Fibroblast of villous mesenchyme (primary cell): Measurements from ENCODE around the gene YEATS2. TPM values are rescaled to one million over a fixed set of nuclear protein-coding genes. Genes with fewer than 3 reads are reported as not detected.

Experiments
- DNase-seq: peaks from one replicate; pipeline ENCODE4 v3.0.0-alpha.2; 2010; ENCODE audit warnings: low read depth
- H3K4me3 ChIP-seq: 2 replicates; pipeline ENCODE4 v1.5.1; 2011; ENCODE audit warnings: low read depth, mild to moderate bottlenecking, low read length
- total RNA-seq: library from RNA; depleted of rRNA; stranded (reverse); fragments of >200 nt; gene quantifications from 2 replicates; pipeline ENCODE4 v1.2.3, GENCODE V29; 2012
- TF ChIP-seq, protein P1 (sequence below): IDR thresholded peaks from 2 replicates; pipeline ENCODE4 v1.5.1; 2012; ENCODE audit warnings: low read depth, mild to moderate bottlenecking, low read length; ENCODE audit not compliant: insufficient read depth

The YEATS2 gene
- total RNA-seq, 1 donor, result 57.0 TPM

DNA sequence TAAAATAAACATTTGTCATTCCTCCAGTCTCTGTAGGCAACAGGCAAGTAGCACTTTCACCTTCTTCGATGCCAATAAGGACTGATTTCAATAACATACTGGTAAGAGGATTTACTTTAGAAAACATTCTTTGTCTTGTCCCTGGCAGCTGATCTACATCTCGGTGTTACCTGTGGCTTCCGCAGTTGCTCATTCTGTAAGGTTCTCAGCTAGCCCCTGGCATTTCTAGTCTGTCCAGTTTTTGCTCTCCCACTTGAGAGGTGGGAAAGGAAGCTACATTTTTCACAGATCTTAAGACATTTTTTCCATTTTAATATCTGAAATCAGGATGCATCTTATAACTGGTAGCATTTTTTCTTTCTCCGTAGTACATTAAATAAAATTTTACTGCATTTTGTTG, 147.5 kb downstream of the YEATS2 start:
- TF ChIP-seq, protein P1, sequence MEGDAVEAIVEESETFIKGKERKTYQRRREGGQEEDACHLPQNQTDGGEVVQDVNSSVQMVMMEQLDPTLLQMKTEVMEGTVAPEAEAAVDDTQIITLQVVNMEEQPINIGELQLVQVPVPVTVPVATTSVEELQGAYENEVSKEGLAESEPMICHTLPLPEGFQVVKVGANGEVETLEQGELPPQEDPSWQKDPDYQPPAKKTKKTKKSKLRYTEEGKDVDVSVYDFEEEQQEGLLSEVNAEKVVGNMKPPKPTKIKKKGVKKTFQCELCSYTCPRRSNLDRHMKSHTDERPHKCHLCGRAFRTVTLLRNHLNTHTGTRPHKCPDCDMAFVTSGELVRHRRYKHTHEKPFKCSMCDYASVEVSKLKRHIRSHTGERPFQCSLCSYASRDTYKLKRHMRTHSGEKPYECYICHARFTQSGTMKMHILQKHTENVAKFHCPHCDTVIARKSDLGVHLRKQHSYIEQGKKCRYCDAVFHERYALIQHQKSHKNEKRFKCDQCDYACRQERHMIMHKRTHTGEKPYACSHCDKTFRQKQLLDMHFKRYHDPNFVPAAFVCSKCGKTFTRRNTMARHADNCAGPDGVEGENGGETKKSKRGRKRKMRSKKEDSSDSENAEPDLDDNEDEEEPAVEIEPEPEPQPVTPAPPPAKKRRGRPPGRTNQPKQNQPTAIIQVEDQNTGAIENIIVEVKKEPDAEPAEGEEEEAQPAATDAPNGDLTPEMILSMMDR, result no peak
- H3K4me3 ChIP-seq, result no peak overlapping the region
- DNase-seq, result no peak

DNA sequence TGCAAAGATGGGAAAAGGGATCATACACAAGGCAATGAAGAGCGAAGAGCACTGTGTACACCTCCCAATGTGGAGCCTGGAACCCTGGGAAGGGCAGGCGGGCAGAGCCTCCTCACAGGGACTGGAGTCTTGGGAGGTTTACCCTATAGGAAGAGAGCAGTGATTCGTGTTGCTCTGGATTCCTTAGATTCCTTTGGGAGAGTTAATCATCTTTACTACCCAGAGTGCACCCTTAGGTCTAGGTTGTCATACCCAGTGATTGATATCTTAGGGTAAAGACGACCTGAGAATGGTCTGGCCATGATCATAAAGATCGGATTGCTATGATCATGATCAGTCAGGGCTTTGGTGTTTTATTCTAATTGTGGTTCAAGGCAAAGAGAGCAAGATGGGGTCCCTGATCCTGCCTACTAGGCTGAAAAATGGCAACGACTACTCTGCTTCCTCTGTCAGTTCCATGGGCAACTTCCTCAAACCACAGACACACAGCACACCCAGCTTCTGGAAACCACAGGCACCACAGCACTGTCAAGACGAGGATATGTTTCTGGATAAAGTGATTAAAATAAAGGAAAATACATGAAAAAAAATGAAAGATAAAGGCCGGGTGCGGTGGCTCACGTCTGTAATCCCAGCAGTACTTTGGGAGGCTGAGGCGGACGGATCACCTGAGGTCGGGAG, 148.2 kb downstream of the YEATS2 start:
- H3K4me3 ChIP-seq, result no peak overlapping the region
- no peak for DNase-seq
- TF ChIP-seq, protein P1, result no peak

DNA sequence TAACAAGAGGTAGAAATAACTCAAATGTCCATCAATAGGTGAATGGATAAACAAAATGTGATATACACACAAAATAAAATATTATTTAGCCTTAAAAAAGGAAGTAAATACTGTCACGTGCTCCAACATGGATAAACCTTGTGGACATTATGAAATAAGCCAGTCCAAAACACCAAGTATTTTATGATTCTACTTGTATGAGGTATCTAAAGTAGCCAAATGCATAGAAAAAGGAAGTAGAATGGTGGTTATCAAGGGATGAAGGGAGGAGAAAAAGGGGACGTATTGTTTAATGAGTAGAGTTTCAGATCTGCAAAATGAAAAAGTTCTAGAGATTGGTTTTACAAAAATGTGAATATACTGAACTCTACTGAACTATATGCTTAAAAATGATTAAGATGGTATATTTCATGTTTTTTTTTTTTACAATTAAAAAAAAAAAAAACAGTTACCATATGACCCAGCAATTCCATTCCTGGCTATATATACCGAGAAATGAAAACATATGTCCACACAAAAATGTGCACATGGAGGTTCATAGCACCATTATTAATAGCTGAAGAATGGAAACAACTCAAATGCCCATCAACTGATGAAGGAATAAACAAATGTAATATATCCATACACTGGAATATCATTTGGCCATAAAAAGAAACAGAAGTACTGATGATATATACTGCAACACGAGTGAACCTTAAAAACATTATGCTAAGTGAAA, 156.9 kb downstream of the YEATS2 start:
- DNase-seq, result no peak
- TF ChIP-seq, protein P1, result no peak
- H3K4me3 ChIP-seq, result no peak overlapping the region

DNA sequence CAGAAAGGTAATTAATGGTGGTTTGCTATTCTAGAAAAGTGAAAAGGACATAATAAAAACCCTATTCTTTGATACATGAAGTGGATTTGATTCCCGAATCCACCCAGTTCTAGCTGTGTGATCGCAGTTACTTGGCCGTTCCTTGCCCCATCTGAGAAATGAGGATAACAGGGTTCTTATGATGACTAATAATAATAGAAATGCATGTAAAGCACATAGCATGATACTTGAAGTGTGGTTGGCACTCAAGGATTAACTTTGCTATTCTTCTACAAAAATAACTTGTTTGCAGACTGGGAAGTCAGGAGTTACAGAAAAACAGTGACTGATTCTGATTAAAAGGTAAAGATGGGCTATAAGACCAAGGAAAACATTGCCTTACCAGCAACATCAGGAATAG, 160.3 kb downstream of the YEATS2 start:
- DNase-seq, result no peak
- TF ChIP-seq, protein P1, result no peak

More for the DNA sequence above, 160.3 kb downstream of the YEATS2 start:
- H3K4me3 ChIP-seq, result no peak overlapping the region

Other genes starting within 250 kb of the YEATS2 start
- gene KLHL6, start 142.1 kb upstream of the YEATS2 start, total RNA-seq, result not detected in 2 replicates
- gene KLHL24, start 62.2 kb upstream of the YEATS2 start, total RNA-seq, result 39.9 and 47.9 TPM in 2 replicates
- 2.9 and 3.5 TPM in 2 replicates for gene MAP6D1, start 127.8 kb downstream of the YEATS2 start, total RNA-seq
- 31.5 and 34.5 TPM in 2 replicates for gene PARL, start 187.1 kb downstream of the YEATS2 start, total RNA-seq